GM19193 (cell line): Measurements from ENCODE around the gene TTC28.

Experiments used
- POLR2A ChIP-seq: IDR thresholded peaks from 4 replicates; pipeline ENCODE4 v1.6.1; 2011; ENCODE audit not compliant: insufficient read depth, insufficient read length; ENCODE audit errors: extremely low read depth

TTC28 gene

GRCh38 chr22:28366856-28367255, 312.8 kb downstream of the TTC28 start:
- no peak for TF ChIP-seq POLR2A

- TF ChIP-seq POLR2A, result no peak
These were observed 314.3 kb downstream of the TTC28 start for GRCh38 chr22:28365371-28365770.

- TF ChIP-seq POLR2A, result no peak
These were observed 318.7 kb downstream of the TTC28 start for GRCh38 chr22:28360939-28361338.

- TF ChIP-seq POLR2A, result no peak
These were observed 321.3 kb downstream of the TTC28 start for GRCh38 chr22:28358312-28358711.

GRCh38 chr22:28357193-28357592, 322.4 kb downstream of the TTC28 start:
- no peak for TF ChIP-seq POLR2A

- no peak for TF ChIP-seq POLR2A
These were observed 328.2 kb downstream of the TTC28 start for GRCh38 chr22:28351476-28351875.

- no peak for TF ChIP-seq POLR2A
These were observed 330.7 kb downstream of the TTC28 start for GRCh38 chr22:28348613-28349609.

- TF ChIP-seq POLR2A, result no peak
These were observed 333.3 kb downstream of the TTC28 start for GRCh38 chr22:28346308-28346707.

GRCh38 chr22:28344918-28345703, 334.5 kb downstream of the TTC28 start:
- no peak for TF ChIP-seq POLR2A

- TF ChIP-seq POLR2A, result no peak
These were observed 338.6 kb downstream of the TTC28 start for GRCh38 chr22:28341001-28341400.

- TF ChIP-seq POLR2A, result no peak
These were observed 346.6 kb downstream of the TTC28 start for GRCh38 chr22:28333088-28333487.

- no peak for TF ChIP-seq POLR2A
These were observed 347.2 kb downstream of the TTC28 start for GRCh38 chr22:28332410-28332809.

GRCh38 chr22:28331695-28332094, 347.9 kb downstream of the TTC28 start:
- no peak for TF ChIP-seq POLR2A

GRCh38 chr22:28329186-28330073, 350.2 kb downstream of the TTC28 start:
- TF ChIP-seq POLR2A, result no peak

GRCh38 chr22:28328756-28329155, 350.9 kb downstream of the TTC28 start:
- no peak for TF ChIP-seq POLR2A

- no peak for TF ChIP-seq POLR2A
These were observed 363.6 kb downstream of the TTC28 start for GRCh38 chr22:28316014-28316413.

- TF ChIP-seq POLR2A, result no peak
These were observed 364.7 kb downstream of the TTC28 start for GRCh38 chr22:28314959-28315358.
